WTC11 (cell line): ENCODE data around the gene WWP2.

ENCODE experiments used
- CBFB ChIP-seq: sonication (generic); formaldehyde crosslinking; IDR thresholded peaks from 2 replicates; pipeline ENCODE4 v1.8.1; 2022; ENCODE audit warnings: mild to moderate bottlenecking, low read depth, missing genetic modification reagents
- FOXP1 ChIP-seq: sonication (generic); formaldehyde crosslinking; IDR thresholded peaks from 2 replicates; pipeline ENCODE4 v1.8.0; 2022; ENCODE audit warnings: missing genetic modification reagents, mild to moderate bottlenecking, moderate library complexity, borderline replicate concordance
- ZNF121 ChIP-seq: sonication (generic); formaldehyde crosslinking; IDR thresholded peaks from 2 replicates; pipeline ENCODE4 v1.8.0; 2023; ENCODE audit warnings: missing genetic modification reagents
- TF ChIP-seq, protein P1 (sequence below): fragments of 200-600 bp; IDR thresholded peaks from 2 replicates; pipeline ENCODE4 v1.8.0; 2022; ENCODE audit warnings: antibody characterized with exemption
- TF ChIP-seq, protein P2 (sequence below): sonication (generic); formaldehyde crosslinking; IDR thresholded peaks from 2 replicates; pipeline ENCODE4 v1.8.0; 2023; ENCODE audit warnings: missing genetic modification reagents
- TF ChIP-seq, protein P3 (sequence below): fragments of 250-450 bp; sonication (Bioruptor Pico); IDR thresholded peaks from 2 replicates; pipeline ENCODE4 v1.9.0; 2021; ENCODE audit warnings: moderate library complexity, mild to moderate bottlenecking, inconsistent platforms, borderline replicate concordance
- TF ChIP-seq, protein P4 (sequence below): sonication (generic); formaldehyde crosslinking; IDR thresholded peaks from 2 replicates; pipeline ENCODE4 v1.8.1; 2023; ENCODE audit warnings: mild to moderate bottlenecking, missing genetic modification reagents, moderate library complexity
- TF ChIP-seq, protein P5 (sequence below): sonication (generic); formaldehyde crosslinking; IDR thresholded peaks from 2 replicates; pipeline ENCODE4 v1.8.1; 2022; ENCODE audit warnings: missing genetic modification reagents, borderline replicate concordance
- TF ChIP-seq, protein P6 (sequence below): sonication (generic); formaldehyde crosslinking; IDR thresholded peaks from 2 replicates; pipeline ENCODE4 v1.8.1; 2023; ENCODE audit warnings: mild to moderate bottlenecking, missing genetic modification reagents, borderline replicate concordance

DNA sequence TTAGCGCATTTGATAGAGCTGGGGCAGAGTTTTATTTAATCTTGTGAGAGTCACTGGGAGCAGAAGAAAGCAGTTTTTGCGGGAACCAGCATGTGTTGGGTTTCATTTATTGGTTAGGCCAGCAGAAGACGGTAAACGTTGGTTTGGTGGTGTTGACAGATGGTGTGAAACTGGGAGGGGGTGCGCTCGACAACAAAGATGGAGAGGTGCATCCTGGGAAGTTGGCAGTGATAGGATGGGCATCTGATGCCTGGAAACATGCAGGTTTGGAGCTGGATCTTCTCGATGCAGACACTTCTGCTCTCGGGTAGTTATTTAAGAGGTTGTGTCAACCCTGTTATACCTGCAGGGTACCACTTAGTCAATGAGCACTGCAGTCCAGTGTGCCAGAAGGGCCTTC lies 164.1 kb downstream of the WWP2 start:
- TF ChIP-seq, protein P1, sequence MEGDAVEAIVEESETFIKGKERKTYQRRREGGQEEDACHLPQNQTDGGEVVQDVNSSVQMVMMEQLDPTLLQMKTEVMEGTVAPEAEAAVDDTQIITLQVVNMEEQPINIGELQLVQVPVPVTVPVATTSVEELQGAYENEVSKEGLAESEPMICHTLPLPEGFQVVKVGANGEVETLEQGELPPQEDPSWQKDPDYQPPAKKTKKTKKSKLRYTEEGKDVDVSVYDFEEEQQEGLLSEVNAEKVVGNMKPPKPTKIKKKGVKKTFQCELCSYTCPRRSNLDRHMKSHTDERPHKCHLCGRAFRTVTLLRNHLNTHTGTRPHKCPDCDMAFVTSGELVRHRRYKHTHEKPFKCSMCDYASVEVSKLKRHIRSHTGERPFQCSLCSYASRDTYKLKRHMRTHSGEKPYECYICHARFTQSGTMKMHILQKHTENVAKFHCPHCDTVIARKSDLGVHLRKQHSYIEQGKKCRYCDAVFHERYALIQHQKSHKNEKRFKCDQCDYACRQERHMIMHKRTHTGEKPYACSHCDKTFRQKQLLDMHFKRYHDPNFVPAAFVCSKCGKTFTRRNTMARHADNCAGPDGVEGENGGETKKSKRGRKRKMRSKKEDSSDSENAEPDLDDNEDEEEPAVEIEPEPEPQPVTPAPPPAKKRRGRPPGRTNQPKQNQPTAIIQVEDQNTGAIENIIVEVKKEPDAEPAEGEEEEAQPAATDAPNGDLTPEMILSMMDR, result no peak
- TF ChIP-seq, protein P2, sequence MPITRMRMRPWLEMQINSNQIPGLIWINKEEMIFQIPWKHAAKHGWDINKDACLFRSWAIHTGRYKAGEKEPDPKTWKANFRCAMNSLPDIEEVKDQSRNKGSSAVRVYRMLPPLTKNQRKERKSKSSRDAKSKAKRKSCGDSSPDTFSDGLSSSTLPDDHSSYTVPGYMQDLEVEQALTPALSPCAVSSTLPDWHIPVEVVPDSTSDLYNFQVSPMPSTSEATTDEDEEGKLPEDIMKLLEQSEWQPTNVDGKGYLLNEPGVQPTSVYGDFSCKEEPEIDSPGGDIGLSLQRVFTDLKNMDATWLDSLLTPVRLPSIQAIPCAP (CRISPR knock-in tag), result no peak
- TF ChIP-seq CBFB (no peak), FOXP1 (CRISPR knock-in tag) (no peak), ZNF121 (CRISPR knock-in tag) (no peak)
- TF ChIP-seq, protein P3, sequence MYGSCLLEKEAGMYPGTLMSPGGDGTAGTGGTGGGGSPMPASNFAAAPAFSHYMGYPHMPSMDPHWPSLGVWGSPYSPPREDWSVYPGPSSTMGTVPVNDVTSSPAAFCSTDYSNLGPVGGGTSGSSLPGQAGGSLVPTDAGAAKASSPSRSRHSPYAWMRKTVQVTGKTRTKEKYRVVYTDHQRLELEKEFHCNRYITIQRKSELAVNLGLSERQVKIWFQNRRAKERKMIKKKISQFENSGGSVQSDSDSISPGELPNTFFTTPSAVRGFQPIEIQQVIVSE (CRISPR knock-in tag), result no peak
- TF ChIP-seq, protein P4, sequence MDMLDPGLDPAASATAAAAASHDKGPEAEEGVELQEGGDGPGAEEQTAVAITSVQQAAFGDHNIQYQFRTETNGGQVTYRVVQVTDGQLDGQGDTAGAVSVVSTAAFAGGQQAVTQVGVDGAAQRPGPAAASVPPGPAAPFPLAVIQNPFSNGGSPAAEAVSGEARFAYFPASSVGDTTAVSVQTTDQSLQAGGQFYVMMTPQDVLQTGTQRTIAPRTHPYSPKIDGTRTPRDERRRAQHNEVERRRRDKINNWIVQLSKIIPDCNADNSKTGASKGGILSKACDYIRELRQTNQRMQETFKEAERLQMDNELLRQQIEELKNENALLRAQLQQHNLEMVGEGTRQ (CRISPR knock-in tag), result no peak
- TF ChIP-seq, protein P5, sequence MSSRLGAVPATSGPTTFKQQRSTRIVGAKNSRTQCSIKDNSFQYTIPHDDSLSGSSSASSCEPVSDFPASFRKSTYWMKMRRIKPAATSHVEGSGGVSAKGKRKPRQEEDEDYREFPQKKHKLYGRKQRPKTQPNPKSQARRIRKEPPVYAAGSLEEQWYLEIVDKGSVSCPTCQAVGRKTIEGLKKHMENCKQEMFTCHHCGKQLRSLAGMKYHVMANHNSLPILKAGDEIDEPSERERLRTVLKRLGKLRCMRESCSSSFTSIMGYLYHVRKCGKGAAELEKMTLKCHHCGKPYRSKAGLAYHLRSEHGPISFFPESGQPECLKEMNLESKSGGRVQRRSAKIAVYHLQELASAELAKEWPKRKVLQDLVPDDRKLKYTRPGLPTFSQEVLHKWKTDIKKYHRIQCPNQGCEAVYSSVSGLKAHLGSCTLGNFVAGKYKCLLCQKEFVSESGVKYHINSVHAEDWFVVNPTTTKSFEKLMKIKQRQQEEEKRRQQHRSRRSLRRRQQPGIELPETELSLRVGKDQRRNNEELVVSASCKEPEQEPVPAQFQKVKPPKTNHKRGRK (CRISPR knock-in tag), result no peak
- TF ChIP-seq, protein P6, sequence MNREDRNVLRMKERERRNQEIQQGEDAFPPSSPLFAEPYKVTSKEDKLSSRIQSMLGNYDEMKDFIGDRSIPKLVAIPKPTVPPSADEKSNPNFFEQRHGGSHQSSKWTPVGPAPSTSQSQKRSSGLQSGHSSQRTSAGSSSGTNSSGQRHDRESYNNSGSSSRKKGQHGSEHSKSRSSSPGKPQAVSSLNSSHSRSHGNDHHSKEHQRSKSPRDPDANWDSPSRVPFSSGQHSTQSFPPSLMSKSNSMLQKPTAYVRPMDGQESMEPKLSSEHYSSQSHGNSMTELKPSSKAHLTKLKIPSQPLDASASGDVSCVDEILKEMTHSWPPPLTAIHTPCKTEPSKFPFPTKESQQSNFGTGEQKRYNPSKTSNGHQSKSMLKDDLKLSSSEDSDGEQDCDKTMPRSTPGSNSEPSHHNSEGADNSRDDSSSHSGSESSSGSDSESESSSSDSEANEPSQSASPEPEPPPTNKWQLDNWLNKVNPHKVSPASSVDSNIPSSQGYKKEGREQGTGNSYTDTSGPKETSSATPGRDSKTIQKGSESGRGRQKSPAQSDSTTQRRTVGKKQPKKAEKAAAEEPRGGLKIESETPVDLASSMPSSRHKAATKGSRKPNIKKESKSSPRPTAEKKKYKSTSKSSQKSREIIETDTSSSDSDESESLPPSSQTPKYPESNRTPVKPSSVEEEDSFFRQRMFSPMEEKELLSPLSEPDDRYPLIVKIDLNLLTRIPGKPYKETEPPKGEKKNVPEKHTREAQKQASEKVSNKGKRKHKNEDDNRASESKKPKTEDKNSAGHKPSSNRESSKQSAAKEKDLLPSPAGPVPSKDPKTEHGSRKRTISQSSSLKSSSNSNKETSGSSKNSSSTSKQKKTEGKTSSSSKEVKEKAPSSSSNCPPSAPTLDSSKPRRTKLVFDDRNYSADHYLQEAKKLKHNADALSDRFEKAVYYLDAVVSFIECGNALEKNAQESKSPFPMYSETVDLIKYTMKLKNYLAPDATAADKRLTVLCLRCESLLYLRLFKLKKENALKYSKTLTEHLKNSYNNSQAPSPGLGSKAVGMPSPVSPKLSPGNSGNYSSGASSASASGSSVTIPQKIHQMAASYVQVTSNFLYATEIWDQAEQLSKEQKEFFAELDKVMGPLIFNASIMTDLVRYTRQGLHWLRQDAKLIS (CRISPR knock-in tag), result no peak
